HT-29 (cell line): ENCODE results near the gene PEX5L. TPM values are rescaled to one million over a fixed set of nuclear protein-coding genes. Genes with fewer than 3 reads are reported as not detected.
A peak's percentile ranks its signal among the peaks of the same experiment; 100 is the strongest.

Experiments
- DNase-seq: peaks from one replicate; pipeline ENCODE4 v3.0.0-alpha.2; 2015; ENCODE audit warnings: low spot score
- total RNA-seq: library from RNA; depleted of rRNA; stranded (reverse); fragments of >200 nt; shearing (Covaris generic); gene quantifications from 2 replicates; pipeline ENCODE4 v1.2.3, GENCODE V29; 2014

The PEX5L gene
- total RNA-seq, 1 experiment from 2014 or later: not detected

DNA sequence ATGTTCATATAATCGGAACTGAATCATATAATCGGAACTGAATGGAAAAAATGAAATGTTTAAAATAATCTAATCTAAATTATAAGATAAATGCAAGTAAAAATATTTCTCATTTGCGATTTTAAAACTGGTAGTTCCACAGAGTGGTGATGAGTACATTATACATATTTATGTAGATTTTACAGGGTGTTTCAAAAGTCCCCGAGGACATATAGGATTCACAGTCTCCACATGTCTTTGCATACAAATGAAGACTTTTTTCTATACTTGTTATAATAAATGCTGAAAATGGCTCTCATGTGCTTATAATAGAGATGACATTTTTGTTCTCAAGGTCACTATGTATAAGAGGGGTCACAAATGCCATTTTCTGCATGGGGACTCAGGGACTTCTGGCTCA, 139.5 kb downstream of the PEX5L start:
- no peak for DNase-seq

DNA sequence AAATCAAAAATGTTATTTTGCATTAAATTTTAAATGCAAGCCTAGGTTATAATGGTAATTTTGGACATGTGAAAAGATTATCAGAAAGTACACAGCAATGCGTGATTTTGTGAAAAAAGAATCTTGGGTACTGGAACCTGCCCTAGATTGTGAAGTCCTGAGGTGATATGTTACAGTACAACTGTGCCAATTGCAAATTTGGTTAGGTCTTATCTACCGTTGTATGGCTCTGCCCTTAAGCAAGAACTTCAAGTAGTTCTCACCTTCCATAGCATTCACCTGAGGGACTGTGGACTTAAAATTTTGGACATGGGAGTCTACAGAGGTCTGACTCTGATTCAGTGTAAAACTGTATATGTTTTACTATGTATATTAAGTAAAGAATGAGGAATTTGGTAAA, 140.2 kb downstream of the PEX5L start:
- DNase-seq: no peak

DNA sequence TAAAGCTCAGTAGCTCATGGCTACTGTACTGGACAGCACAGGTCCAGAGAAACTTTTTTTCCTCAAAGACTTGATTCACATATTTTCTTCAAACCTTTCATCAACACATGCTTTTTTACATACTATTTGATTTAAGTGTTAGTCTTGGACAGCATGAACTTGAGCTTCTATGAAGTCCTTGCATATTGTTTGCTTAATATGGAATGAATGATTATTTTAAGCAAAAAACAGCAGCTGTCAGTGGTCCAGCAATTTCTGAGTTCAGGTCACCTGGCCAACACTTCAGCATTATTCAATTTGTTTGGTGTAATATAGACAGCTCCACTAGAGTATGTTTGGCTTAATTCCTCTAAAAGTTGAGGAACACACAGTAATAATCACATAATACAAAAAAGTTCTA, 141.4 kb downstream of the PEX5L start:
- no peak for DNase-seq

DNA sequence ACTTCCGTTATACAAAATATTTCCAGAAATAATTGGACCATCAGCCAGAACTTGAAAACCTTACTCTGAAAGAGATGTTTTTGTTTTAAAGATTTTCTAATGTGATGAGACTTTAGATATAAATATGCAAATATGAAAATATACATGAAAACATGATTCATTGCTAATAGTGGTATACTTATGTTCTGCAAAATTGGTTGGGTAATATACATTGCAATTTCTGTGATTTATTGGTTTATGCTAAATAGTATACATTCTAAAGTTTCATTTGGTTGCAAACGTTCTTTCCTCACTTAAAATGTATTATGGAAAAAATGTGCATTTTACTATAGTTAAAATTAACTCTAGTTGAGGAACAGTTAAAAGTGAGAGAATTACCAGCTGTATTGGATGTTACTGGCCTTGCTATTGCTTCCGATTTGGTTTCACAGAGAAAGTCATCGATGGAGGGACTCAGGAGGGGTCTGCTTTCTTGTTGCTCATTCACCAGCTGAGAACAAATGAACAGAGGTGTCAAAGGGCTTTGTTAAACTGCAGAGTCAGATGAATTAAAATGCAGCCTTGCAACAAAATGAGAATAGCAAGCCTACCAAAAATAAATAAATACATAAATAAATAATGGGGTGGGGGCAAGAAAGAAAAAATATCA, 149.3 kb downstream of the PEX5L start:
- no peak for DNase-seq

DNA sequence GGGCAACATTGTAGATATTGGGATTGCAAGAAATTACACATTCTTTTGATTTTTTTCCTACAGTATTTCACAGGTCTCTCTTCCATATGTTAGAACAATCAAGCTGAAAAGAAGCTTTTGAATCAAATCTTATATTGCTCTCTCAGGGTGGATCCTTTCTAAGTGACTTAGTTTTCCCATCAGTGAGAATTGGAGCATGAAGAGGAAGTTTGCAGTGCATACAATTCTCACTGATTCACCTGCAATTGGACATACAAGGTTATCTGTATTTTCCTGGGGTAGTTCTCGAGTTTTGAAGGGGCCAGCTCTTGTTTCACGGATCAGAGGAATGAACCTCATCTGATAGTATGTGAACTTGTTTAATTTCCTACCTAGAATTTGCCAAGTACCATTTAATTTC, 150.8 kb downstream of the PEX5L start:
- no peak for DNase-seq

DNA sequence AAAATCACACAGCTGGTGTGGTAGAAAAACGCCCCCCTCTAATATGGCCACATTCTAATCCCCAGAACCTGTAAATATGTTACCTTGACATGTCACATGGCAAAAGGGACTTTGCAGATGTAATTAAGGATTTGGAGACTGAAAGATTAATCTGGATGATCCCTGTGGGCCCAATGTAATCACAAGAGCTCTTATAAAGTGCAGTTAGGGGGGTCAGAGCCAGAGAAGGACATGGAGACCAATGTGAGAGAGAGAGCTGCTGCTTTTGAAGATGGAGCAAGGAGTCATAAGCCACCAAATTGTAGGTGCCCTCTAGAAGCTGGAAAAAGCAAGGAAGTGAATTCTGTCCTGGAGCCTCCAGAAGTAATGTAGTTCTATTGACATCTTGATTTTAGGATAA, 152.6 kb downstream of the PEX5L start:
- no peak for DNase-seq

DNA sequence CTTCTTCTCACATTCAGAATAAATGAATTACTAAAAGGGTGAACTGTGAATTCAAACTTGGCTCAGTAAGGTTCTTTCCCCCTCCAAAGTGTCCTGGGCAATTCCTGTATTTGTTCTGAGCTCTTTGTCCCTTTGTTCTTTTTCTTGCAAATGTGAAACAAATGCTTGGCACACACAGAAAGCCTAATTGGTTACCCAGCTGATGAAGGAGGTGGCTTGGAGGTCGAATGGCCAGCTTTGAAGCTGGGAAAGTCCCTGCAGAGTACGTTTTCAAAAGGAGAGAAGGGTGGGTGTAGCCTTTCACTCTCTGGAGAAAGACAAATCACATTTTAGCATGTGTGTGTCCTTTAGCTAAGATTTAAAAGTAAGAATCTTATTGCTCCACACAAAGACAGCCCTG, 154.4 kb downstream of the PEX5L start:
- DNase-seq: no peak

DNA sequence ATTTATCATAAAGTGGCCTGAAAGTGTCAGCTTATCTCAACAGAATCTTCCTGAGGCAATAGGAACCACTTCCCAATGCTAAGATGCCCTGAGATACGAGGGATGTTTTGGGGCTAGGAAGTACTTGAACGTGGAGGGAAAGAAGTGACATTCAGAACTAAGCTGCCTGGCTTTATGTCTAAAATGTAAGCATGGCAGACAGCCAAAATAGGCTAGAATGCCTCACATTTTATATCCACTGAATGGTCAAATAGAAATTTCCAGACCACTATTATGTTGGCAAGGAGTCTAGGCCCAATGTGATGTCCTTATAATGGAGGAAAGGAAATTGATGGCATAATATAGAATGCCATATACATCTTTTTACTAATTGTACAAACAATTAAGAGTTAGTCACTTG, 154.9 kb downstream of the PEX5L start:
- DNase-seq: no peak

DNA sequence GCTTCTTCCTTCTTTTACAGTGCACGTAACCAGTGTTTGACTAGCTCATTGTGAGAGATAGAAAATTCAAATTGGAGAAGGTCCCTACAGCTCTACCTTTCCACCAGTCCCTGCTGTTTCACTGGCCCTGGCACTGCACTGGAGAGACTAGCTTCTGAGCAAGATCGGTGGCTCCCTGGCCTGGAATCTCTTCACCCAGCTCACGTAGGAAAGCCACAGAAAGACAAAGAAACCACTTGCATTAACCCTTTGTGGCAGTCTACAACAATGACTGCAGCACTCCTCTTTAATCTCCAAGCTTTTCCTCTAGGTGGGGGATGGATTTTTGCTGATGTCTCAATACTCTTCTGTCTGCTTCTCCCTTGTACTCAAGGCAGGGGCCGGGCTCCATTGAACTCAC, 155.9 kb downstream of the PEX5L start:
- no peak for DNase-seq

DNA sequence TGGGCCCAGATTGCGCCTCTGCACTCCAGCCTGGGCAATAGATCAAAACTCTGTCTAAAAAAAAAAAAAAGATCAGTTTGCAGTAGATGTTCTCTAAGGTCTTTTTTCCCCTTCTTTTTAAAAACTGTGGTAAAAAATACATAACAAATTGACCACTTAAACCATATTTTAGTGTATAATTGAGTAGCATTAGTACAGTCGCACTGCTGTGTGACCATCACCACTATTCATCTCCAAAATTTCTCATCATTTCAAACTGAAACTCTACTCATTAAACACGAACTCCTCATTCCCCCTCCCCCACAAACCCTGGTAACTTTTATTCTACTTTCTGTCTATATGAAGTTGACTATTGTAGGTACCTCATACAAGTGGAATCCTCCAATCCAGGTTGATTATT, 160.3 kb downstream of the PEX5L start:
- no peak for DNase-seq

DNA sequence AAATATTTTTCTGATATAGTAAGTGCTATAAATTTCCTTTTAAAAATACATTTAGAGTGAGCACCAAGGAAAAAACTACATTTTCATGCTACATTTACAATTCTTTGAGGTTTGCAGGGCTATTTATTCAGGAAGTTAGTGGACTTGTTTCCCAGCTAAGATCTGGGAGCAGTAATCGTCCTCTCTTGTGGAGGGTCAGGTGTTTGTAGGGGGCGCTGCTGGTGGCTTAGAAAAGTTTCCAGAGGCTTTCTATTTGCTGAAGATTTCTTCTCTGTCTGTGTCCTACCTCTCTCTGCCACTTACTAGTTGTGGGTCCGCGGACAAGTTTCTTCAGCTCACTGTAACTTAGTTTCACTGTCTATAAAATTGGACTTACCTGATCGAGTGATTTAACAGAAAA, 163.9 kb downstream of the PEX5L start:
- DNase-seq: no peak

DNA sequence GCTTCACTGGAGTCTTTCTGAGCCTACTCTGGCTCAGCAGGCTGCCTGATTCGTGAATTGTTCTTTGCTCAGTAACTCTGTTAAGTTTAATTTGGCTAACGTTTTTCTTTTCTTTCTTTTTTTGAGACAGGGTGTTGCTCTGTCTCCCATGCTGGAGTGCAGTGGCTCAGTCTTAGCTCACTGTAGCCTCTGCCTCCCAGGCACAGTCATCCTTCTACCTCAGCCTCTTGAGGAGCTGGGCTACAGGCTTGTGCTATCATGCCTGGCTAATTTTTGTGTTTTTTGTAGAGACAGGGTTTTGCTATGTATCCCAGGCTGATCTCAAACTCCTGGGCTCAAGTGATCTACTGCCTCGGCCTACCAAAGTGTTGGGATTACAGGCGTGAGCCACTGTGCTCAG, 165.0 kb downstream of the PEX5L start:
- no peak for DNase-seq

DNA sequence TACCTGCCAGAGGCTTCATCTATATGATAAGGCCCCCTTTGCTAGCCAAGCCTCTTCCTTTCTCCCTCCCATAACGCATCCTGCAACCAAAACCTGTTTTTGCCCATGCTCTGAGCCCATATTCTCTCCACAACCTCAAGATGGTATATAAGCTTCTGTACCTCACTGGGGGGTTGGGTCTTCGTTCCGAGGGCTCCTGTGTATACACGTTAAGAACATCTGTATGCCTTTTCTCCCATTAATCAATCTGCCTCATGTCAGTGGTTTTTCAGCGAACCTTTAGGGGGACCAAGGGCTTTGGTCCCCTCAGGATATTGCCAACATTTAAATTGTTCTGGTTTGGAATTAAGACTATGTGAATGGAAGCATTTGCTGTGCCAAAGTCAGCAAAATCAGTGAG, 168.0 kb downstream of the PEX5L start:
- DNase-seq: no peak

DNA sequence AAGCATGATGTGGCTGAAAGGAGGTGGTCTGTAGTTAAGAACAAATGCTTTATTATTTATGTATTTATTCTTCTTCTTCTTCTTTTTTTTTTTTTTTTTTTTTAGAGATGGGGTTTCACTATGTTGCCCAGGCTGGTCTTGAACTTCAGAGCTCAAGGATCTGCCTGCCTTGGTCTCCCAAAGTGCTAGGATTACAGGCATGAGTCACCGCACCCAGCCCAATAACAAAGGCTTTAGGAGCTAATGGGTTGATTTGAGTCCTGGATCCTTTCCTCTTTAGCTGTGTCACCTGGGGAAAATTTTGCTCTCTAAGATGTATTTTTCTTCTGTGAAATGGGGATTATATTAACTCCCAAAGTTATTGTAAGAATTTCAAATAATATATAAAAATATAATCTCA, 168.8 kb downstream of the PEX5L start:
- no peak for DNase-seq

DNA sequence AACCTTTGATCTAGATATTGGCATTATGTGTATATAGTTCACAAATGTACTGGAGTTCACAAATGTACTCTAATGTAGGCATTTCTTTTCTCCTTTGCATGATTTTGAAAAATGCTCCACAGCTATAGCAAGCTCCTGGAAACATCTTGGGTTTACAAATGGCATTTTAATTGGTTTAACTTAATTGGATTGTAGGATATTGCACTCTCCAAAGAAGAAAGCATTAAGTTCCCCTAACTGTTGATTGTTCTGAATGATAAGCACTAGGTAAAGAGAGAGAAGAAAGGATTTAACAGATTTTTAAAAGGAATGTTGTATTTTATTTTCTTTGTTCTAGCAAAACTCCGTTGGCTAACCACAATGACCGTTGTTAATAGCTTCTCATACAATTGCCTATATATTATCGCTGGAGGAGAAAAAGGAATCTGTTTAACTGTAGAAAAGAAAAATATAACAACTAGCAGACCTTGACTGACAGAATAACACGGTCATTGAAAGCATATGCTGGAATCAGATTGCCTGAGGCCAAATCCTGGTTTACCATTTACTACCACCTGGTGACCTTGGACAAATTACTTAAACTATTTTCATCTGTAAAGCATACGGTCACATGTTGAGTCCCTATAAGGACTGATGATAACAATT, 170.8 kb downstream of the PEX5L start:
- no peak for DNase-seq

DNA sequence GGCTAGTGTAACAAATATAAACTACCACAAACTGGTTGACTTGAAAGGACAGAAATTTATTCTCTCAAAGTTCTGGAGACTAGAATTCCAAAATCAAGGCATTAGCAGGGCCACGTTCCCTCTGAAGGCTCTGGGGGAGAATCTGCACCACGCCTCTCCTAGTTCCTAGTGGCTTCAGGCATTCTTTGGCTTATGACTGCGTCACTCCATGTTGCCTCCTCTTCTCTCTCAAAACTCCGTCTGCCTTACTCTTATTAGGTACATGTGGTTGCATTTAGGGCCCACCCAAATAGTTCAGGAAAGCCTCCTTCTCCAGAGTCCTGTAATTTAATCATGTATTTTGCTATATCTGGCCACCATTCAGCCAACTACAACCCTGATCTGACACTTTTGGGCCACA, 174.8 kb downstream of the PEX5L start:
- DNase-seq: no peak

DNA sequence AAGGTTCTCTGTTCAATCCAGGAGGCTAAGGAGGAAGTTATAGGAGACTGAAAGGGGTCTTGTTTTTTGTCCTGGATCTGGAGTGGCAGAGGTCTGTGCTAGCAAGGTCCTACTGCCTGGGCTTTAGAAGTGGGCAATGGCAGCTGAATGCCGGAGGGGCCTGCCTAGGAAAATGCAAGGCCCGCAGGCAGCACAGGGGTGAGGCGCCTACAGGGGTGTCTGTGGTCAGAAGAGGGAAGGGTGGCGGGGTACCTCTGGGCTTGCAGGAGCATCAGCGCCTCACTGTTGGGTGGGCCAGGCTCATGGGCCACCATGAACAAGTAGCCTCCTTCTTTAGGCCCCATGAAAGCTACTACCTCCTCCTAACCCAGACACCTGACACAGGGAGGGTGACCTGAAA, 175.4 kb downstream of the PEX5L start:
- no peak for DNase-seq

DNA sequence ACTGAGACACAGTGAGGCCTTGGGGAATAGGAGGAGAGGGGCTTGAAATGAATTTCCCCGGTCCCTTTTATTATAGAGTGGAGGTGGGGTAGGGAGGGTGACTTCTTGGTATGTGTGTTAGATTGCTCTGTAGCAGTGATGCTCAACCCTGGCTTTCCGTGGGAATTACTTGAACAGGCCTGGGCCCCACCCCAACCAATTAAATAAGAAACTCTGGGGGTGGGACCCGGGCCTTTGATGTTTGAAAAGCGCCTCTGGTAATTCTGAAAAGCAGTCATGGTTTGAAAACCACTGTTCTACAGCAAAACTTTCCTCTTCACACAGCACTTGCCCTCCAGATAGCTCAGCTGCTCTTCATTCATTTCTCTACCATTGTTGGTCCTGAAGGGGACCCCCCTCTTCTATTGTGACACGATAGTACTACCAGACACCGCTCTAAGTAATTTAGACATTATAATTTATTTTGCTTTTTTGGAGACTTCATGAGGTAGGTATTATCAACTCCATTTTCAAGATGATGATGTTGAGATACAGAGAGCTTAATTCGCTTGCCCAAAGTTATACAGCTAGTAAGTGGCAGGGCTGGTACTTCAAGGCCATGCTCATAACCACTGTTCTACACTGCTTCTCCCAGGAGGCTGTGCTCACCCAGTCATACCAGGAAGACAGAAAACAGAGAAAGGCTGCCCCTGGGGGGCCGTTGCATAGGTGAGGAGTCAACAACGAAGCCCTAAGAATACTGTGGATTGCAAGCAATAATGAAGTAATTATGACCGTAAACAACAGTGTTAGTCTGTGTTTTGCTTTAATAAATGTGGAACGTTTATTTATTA, 176.2 kb downstream of the PEX5L start:
- DNase-seq: no peak

DNA sequence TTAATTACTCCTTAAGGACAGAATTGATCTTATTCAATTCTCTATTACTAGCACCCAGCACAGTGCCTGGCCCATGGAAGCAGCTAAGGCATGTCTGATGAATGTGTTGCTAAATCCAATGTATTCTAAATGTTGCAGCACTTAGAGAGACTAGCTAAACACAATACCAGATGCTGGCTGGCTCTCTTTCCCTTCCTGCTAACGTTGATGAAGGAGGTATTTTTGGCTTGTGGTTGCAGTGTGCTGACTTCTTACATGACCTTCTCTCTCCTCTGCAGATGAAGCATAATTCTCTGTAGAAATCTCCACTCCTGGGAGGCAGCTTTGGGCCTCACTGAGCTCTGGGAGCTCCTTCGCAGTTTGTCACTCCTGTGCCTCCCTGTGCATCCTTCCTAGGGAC, 183.6 kb downstream of the PEX5L start:
- DNase-seq: no peak

DNA sequence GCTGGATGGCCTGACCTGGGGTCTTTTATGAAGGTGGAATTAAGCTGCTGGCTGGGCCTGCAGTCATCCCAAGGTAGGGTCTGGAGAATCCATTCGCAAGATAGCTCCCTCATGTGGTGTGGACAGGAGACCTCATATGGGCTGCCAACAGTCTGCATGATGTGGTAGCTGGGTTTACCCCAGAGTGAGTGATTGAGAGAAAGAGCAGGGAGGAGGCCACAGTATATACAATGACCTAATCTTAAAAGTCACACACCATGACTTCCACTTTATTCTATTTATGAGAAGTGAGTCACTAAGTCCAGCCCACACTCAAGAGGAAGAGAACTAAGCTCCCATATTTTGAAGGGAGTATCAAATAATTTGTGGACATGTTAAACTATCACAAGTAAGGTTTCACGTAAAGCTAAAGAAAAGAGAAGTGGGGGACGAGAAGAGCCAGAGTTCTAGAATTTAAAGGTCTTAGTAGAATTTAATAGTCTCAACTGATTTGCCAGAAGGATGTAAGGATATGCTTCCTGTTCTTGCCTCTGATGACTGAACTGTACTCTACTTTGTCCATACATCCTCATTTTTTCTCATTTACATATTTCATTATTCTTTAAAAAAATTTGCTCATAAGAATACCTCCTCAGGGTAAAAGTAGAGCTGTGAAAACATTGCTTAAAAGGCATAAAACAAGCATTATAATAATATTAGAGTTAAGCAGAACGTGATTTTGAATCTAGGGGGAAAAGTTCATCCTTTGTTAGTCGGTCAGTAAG, 184.4 kb downstream of the PEX5L start:
- peak; percentile 19 for DNase-seq

DNA sequence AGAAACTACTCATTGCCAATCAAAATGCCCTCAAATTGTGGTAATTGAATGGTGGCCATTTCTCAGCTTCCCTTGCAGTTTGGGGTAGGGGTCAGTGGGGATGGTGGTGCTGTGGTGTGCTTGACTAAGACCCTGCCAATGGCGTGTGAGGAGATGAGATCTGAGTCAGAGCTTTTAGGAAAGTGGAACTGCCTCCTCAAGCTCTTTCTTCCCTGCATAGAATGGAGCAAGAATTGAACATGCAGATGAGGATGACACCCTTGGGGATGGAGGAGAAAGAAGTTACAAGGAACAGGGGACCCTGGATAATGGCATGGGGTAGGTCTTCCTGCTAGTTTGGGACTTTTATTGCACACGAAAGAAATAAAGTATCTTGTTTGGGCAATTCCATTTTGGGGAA, 188.0 kb downstream of the PEX5L start:
- DNase-seq: no peak

DNA sequence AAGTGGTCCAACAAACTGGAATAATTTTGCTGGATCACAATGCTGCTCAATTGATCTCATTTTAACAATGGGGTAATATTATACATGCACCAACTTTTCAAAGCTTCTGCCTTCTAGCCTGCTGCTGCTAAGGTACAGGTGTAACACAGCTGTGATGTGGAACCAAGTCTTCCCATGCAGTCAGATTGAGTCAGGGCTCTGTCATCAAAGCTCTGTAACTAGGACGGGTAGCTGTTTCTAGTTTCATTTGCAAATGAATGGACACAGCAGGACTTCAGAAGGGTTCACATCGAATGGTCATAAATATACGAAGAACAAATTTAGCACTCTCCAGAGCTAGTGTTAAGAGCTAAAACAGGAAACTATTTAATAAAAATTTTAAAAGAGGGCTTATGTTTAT, 194.7 kb downstream of the PEX5L start:
- no peak for DNase-seq
